ENCODE measurements around the gene ALDH3B1.

The ALDH3B1 gene

DNA sequence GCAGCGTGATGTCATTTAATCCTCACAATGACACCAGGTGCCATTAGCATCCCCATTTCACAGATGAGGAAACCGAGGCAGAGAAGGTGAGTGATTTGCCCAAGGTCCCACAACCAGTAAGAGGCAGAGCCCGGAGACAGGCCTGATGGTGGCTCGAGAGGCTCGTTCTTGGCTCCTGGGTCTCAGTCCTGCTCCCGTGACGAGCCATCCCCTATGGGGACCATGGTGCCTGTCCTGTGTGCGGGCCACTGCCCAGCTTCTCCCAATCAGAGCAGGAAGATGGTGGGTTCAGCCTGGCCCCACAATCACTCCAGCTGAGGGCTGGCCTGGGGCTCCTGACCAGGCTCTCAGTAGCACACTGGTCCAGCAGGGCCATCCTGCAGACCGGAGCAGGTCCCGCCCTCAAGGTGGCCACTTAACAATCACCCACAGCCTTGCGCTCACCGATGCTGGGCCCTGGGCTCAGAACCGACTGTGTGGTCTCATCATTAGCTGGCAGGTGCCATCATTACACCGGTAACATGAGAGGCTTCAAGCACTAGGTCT lies 3.6 kb downstream of the ALDH3B1 start:
- DNase-seq: no peak

DNA sequence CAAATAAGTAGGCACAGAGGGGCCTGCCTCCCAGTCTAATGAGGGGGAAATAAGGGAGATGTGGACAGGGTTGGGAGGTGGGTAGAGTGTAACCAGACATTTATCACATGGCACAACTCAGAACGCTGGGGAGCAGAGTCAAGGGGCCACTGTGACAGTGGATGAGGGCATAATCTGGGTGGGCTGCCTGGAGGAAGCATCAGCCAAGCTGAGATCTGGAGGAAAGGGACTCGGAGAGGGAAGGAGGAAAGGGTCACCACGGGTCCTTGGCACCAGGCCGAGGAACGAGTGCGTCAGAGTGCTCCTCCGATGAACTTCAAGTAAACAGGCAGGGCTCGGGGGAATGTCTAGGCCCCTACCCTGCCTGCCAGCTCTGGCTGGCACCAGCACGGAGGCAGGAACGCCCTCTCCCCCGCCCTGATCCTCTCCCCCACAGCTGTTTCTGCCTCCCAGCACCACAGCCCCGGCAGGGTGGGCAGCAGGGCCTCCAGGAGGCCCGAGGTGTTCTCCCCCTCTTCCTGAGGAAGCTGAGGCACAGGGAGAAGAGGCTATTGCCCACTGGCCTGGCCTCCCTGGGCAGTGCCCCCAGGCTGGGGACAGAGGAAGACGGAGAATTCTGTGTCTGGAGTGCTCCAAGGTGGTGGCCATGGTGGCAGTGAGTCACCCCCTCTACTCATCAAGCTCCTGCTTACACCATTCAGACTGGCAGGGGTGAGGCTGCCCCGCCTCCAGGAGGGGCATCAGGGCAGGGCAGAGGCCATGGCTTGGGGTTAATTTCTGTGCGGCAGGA lies 4.2 kb downstream of the ALDH3B1 start:
- DNase-seq: no peak

DNA sequence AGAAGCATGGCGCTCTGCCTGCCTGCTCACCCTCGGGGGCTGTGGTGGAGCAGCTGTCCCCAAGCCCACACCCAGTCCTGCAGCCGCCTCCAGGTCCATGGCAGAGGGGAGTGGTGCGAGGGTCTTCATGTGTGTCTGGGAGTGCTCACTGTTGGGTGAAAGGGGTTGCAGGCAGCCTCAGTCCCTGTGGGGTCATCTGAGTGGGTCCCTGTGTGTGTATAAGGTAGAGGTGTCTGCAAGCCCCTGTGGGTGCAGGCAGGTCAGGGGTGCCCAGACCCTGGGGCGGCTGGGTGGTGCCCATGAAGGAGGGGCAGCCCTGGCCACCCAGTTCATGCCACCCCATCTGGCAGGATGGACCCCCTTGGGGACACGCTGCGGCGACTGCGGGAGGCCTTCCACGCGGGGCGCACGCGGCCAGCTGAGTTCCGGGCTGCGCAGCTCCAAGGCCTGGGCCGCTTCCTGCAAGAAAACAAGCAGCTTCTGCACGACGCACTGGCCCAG lies 4.9 kb downstream of the ALDH3B1 start:
- DNase-seq: no peak

DNA sequence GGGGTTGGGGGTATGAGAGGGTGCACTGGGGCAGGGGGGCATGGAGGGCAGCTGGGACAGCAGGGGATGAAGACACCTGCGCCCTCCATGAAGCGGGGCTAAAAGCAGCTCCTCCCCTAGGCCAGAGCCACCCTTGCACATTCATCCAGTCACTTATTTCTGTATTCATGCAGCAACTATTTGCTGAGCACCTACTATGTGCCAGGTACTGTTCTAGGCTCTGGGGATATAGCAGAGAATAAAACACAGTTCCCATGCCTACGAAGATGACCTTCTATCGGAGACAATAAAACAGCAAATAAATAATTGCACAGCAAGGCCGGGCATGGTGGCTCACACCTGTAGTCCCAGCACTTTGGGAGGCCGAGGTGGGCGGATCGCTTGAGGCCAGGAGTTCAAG lies 5.3 kb downstream of the ALDH3B1 start:
- DNase-seq: no peak

DNA sequence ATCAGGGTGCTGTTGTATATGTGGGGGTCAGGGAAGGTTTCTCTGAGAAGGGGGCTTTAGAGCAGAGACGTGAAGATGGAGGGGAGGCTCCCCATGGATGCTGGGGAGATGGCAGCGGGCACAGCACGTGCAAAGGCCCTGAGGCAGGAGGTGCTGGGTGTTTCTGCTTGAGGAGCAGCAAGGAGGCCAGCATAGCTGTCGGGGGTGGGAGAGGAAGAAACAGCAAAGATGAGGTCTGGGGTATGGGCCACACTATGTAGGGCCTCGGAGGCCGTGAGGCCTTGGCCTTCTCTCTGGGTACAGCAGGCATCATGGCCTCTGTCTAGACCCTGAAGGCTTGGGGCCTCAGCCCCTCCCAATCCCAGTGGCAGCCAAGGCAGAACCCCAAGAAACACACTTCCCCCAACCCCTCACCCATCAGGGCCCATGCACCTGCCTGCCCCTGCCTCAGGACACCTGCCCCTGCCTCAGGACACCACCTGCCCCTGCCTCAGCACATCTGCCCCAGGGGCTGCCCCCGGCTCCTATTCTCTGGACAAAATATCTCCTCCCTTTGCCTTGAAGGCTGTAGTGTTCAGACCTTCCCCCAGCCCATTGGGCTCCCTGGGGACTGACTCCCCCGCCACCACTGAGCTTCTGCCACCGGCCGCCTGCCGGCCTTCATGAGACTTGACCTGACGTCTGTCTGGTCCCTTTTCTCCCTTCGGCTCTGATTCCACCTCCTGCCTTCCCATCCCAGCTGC lies 6.2 kb downstream of the ALDH3B1 start:
- no peak for DNase-seq

DNA sequence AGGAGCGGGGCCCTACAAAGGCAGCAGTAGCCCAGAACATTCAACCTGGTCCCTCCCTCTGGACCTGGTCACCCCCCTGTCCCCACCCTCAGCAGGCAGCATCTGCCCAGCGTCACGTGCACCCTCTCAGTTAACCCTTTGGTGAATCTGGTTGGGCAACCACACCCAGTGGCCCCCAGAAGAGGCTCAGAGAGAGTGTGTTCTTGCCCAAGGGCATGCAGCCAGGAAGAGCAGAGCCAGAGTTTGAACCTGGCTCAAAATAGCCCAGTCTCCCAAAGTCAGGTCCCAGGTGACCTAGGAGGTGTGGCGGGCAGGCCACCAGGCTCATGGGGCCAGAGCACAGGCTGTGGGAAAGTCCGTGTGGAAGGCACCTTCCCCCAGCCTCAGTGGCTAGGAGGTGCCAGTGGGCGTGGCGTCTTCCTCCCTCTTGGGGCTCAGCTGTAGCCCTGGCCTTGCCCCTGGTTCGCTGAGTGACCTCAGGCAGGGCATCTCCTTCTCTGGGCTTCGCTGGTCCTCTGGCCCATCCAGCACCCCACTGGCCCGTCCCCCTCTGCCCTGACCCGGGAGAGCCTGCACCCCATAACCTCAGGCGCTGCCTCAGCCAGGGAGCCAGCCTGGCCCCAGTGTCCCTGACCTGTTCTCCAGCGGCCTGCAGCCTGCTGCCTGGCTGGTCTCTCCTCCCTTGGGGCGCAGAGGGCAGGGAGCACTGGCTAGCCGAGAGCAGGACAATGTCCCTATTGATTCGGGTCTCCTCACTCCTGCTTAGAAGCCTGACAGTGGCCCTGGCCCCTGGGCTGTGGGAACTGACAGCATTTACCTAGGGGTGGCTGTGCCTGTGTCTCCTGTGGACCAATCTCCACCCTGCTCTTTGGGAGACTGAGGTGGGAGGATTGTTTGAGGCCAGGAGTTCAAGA lies 7.0 kb downstream of the ALDH3B1 start:
- no peak for DNase-seq

DNA sequence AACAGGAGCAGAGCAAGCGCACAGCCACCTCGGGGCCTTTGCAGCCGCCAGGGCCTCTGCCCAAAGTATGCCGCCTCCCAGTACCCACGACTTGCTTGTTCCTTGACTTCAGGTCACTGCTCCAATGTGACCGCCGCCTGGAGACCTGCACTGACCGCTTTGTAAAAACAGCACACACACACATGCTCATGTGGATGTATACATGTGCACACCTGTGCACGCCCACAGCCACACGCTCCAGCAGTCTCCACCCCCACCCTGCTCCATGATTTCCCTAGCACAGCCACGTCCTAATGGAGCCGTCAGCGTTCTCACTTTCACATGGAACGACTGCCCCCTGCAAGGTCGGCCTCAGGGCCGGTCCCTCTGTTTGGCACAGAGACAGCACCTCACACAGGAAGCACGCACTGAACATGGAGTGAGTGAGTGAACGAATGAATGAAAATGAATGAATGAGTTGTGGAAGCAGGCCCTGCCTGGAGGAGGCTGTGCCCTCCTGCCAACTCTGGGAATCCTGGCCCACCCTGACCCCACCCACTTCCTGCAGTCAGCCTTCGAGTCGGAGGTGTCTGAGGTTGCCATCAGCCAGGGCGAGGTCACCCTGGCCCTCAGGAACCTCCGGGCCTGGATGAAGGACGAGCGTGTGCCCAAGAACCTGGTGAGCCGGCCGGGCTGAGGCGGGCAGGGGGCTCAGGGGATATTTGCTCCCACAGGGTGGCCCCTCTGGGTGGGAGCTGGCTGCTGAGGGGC lies 8.0 kb downstream of the ALDH3B1 start:
- DNase-seq: no peak

DNA sequence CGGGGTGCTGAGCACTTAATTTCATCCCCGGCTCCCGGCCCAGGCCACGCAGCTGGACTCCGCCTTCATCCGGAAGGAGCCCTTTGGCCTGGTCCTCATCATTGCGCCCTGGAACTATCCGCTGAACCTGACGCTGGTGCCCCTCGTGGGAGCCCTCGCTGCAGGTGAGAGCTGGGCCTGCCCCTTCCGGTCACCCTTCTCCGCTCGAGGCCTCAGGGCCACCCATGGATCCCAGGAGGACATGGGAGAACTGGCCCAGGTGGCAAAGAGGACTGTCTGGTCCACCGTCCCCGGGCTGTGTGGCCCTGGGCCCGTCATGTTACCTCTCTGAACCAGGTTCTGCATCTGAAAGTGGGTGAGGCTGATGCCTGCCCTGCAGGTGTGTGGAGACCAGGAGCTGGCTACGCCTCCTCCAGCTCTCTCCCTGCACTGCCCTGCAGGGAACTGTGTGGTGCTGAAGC lies 8.6 kb downstream of the ALDH3B1 start:
- no peak for DNase-seq

DNA sequence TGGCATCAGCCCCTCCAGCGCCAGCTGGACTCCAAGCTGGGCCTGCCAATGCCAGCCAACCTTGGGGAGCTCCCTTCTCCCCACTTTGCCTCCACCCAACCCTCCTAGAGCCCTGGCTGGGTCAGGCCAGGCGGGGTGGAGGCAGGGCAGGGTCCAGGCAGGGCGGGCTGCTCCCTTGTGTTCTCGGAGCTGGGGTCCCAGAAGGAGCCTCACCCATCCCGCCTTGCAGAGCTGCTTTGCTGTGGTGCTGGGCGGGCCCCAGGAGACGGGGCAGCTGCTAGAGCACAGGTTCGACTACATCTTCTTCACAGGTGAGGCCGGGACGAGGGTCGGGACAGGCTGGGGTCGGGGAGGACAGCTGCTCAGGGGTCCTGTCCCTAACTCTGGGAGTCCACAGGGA lies 9.4 kb downstream of the ALDH3B1 start:
- DNase-seq: no peak

DNA sequence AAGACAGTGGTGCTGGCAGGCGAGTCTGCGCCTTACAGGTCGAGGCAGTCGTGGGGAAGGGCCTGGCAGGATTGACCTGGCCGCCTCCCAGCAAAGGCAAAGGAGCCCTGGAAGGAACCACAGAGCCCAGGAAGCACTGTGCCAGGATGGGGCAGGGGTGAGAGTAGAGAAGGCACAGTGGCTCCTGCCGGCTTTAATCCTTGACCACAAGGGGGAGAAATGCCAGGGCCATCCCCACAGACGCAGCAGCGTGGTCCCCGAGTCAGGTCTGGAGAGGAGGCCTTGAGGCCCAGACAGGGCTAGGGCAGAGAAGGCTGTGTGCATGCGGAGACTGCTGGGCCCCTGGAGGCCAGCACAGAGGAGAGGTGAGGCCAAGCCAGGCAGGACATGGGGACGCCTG lies 10.4 kb downstream of the ALDH3B1 start:
- no peak for DNase-seq

DNA sequence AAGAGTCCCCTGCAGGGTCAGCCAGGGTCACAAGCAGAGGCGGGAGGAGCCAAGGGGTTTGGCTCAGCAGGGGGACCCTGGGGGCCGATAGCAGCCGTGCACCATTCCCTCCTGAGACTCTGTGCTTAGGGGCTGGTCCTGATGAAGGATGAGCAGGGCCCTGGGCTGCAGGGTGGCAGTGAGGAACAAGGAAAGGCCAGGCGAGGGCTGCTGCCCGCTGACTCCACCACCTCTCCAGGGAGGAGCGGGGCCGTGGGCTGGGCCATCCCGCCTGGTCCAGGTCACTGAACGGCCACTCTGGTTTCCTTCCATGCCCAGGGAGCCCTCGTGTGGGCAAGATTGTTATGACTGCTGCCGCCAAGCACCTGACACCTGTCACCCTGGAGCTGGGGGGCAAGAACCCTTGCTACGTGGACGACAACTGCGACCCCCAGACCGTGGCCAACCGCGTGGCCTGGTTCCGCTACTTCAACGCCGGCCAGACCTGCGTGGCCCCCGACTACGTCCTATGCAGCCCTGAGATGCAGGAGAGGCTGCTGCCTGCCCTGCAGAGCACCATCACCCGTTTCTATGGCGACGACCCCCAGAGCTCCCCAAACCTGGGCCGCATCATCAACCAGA lies 11.2 kb downstream of the ALDH3B1 start:
- no peak for DNase-seq

DNA sequence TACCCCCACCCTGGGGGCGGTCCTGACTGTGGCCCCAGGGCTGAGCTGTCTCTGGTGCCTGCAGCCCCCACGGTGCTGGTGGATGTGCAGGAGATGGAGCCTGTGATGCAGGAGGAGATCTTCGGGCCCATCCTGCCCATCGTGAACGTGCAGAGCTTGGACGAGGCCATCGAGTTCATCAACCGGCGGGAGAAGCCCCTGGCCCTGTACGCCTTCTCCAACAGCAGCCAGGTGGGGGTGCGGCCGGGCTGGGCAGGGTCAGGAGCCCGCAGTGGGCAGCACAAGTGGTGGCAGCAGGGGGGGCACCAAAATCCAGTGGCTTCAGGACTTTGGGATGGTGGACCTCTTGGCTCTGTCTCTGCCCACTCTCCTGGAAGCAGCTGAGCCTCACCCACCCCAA lies 12.4 kb downstream of the ALDH3B1 start:
- DNase-seq: no peak

DNA sequence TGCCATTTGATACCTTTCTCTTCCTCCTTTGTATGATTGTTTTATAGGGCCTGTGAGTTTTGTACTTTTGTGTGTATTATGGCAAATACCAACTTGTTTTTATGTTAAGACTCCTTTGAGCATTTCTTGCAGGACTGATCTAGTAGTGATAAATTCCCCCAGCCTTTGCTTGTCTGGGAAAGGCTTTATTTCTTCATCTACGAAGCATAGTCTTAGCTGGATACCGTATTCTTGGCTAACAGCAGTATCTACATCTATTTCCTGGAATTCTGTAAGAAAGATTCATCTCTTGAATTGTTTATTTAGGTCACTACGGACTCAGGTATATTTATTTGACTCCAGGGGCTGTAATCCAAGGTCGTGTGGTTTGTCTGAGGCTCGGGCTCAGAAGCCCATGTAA lies 14.4 kb downstream of the ALDH3B1 start:
- no peak for DNase-seq

DNA sequence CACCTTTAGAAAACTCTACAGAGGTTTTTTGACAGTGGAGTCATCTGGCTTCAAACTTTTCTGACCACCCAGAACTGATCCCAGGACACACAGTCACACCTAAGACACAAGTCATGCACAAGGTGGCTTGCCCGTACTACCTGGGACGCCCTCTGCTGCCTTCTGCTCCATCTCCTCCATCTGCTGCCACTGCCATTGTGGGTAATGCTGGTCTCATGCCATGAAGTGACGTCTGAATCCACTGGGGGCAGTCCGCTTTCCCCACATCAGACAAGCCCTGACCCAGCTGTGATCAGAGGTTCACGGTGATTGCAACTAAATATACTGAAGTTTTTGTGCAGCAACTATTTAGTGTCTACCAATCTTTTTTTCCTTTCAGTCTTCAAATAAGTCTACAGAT lies 14.9 kb downstream of the ALDH3B1 start:
- no peak for DNase-seq

DNA sequence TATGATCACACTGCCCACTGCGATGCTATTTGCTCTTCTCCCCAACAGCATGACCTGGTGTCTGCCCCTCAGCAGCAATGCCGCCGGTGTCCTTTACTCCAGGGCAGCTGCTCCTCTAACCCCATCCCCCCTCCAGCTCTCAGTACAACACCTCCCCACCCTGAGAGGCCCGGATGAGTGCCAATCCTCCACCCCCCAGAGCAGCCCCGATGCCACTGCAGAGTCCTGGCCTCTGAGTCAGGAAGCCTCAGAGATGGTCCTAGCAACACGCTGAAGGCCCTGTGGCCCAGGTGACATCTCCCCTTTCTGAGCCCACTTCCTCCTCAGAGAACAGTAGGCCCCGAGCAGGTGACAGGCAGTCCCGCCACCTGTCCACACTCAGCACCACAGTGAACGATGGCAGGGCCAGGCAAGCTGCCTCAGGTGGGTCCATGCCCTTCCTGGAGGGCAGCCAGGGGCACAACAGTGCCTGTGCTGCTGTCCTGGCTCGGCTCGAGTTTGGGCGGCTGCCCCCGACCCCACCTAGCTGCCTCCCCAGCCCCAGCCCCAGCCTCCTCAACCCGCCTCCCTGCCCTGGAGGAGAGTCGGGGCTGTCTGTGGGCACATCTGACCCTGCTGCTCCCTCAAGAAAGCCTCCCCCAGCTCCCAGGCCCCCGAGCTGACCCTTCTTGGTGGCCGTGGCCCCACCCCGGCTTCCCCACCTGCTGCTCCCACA lies 16.4 kb downstream of the ALDH3B1 start:
- DNase-seq: no peak

DNA sequence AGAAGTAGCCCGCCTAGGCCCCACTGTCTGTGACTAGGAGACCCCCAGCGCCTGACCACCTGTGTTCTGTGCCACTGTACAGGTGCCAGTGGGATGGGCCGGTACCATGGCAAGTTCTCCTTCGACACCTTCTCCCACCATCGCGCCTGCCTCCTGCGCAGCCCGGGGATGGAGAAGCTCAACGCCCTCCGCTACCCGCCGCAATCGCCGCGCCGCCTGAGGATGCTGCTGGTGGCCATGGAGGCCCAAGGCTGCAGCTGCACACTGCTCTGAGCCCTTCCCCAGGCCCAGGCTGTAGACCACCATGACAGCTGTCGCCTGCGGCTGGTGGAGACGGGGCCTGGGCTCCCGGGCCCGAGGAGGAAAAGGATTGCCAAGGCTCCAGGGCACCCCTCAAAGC lies 17.5 kb downstream of the ALDH3B1 start:
- DNase-seq: no peak

DNA sequence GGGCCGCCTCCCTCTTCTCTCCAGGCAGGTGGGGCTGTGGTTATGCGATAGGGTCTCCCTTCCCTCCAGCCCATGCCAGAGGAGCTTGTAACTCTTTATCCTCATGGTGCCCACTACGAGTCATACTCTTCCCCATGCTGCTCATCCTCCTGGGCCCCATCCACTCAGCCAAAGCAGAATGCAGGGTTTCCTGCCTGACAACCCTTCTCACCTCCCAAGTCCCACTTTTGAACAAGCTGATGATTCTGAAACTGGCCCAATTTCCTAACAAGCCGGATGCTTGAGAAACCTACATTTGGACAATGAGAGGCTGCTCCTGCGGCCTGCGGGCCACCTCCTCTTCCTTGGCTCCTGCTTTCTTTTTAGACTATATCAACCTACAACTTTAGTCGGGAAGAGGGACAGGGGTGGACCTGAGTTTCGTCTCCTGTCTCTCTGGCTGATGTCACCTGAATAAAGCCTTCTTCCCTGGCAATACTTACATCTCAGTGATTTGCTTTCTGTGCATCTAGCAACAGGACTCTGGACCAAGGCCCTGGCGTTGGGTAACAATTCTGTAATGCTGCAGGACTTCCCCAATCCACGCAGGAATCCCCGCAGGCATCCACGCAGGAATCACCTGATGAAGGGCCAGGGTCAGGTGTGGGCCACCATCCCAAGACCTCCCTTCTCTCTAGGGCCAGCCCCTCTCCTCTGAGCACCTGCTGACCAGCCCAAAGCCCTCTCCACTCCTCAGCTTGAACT lies 18.8 kb downstream of the ALDH3B1 start:
- DNase-seq: no peak

DNA sequence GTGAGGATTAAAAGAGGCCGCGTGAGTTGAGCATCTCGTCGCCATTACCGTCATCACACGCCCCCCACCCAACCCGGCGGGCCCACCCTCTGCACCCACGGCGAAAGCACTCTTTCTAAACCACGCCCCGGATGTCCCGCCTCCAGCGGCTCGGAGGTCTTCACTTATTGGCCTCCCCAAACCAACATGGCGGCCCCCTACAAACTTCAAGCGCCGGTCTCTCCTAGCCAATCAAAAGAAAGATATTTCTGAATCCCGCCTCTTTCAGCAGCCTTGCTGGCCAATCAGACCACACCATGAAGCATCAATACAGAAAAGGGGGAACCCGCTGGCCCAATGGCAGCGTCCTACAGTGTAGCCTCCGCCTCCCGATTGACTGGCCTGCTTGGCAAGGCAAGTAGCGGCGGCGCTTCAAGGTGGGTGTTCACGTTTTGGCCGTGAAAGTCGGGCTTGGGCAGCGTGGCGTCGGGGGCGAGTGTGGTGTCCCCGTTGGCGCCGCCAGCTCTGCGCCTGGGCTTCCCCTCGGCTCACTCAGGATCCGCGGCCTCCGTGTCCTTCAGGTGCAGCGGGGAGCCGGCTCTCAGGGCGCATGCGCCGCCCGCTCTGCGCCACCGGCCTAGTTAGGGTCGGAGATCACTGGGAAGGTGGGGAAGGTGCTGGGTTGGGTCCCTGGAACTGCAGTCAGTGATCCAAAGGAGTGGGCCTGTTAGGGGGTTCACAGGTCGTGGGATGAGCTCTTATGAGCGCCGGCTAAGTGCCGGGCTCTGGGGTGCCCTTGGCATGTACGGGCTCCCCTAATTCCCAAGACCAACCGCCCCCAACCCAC lies 20.4 kb downstream of the ALDH3B1 start, which contains the start of gene NDUFS8:
Gene NDUFS8 (plus strand): TSS at position 364 of the 826 bp plus-strand sequence. CDS start 1,471 bp downstream, outside the sequence.
- peak; percentile 90 to 98 (median 91) for DNase-seq

DNA sequence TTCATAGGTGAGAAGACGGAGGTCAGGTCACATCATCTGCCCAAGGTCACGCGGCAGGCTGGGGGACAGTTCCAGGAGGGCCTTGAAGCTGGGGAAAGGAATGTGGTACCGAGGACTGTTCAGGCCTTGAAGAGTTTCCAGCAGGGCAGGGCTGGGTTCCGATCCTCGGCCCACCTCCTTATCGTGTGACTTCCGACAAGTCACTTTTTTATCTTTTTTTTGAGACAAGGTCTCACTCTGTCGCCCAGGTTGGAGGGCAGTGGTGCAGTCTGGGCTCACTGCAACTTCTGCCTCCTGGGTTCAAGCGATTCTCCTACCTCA lies 21.0 kb downstream of the ALDH3B1 start:
- peak in 1 of 5 donors; percentile 18 for DNase-seq
